HepG2 (cell line): ENCODE data around the gene EFCAB8. TPM values are rescaled to one million over a fixed set of nuclear protein-coding genes. Genes with fewer than 3 reads are reported as not detected.

Source experiments
- ATAC-seq: fragments of 200-7000 bp; cut with Tn5 transposase; 3 replicates; pipeline ENCODE4 v1.9.1; 2020; ENCODE audit warnings: mild to moderate bottlenecking, moderate library complexity
- BruUV-seq: library from RNA; stranded (reverse); fragments of 400-500 nt; replicated peaks from 2 replicates; lab custom pipeline; 2021; lab: Mats Ljungman, UMichigan
- CTCF ChIA-PET: fragments of 300-600 bp; formaldehyde crosslinking; extraction: SDS; loops from one replicate; lab custom pipeline; 2021; ENCODE audit warnings: low total read pairs, inconsistent platforms, low intra/inter-chr PET ratio; lab: Yijun Ruan, JAX
- POLR2A ChIA-PET: fragments of 350-600 bp; sonication (Branson Sonifier 250); formaldehyde crosslinking; loops from one replicate; lab custom pipeline; 2020; ENCODE audit warnings: antibody characterized with exemption, inconsistent platforms; lab: Yijun Ruan, JAX
- DNase-seq: peaks from one replicate; pipeline ENCODE4 v3.0.0-alpha.2; 2015; ENCODE audit warnings: low spot score
- FAIRE-seq: peaks from 3 replicates; lab custom pipeline; 2011; peaks lifted over from hg19 to GRCh38; lab: Jason Lieb, UNC
- H2AFZ ChIP-seq: one replicate; pipeline ENCODE4 v1.6.1; 2011; ENCODE audit warnings: low read length, inconsistent platforms
- H3K27ac ChIP-seq: fragments of 300-600 bp; 3 replicates; pipeline ENCODE4 v1.8.0; 2011; ENCODE audit warnings: mixed run types, mild to moderate bottlenecking, mixed read lengths, low read length, inconsistent platforms; ENCODE audit not compliant: insufficient read depth; ENCODE audit errors: extremely low read length
- H3K27me3 ChIP-seq, 2 experiments: fragments of 200-600 bp in 1 of 2; 2 replicates in 1 of 2; 3 replicates in 1 of 2; pipeline versions ENCODE4 v1.6.0 to v1.8.0; 2011; ENCODE audit warnings: low read length in 2 of 2, mild to moderate bottlenecking in 2 of 2, moderate library complexity in 2 of 2, inconsistent platforms in 1 of 2; ENCODE audit not compliant: insufficient read depth in 2 of 2, control insufficient read depth in 1 of 2
- H3K36me3 ChIP-seq, 2 experiments: fragments of 200-600 bp in 1 of 2; replicated peaks in 1 of 2; 2 replicates in 1 of 2; 3 replicates in 1 of 2; pipeline versions ENCODE4 v1.5.1 to v1.8.0; 2011; ENCODE audit warnings: low read length in 2 of 2, inconsistent platforms in 1 of 2; ENCODE audit not compliant: insufficient read depth in 2 of 2, control insufficient read depth in 1 of 2
- H3K4me1 ChIP-seq: 2 replicates; pipeline ENCODE4 v1.5.1; 2012; ENCODE audit warnings: low read length, inconsistent platforms; ENCODE audit not compliant: insufficient read depth
- H3K4me2 ChIP-seq: 2 replicates; pipeline ENCODE4 v1.6.0; 2011; ENCODE audit warnings: low read depth, low read length, inconsistent platforms
- H3K4me3 ChIP-seq, 3 experiments: fragments of 200-600 bp in 1 of 3; sonication (generic), shearing (Covaris generic) in 1 of 3; replicated peaks in 1 of 3; 2 replicates each; pipeline ENCODE4 v1.5.1; 2011 to 2016; ENCODE audit warnings: low read length in 3 of 3, inconsistent platforms in 2 of 3, low read depth in 2 of 3, mild to moderate bottlenecking in 2 of 3, control low read depth in 1 of 3, mixed read lengths in 1 of 3; ENCODE audit not compliant: insufficient read depth in 1 of 3
- H3K79me2 ChIP-seq: one replicate; pipeline ENCODE4 v1.6.1; 2011; ENCODE audit warnings: low read length, inconsistent platforms; ENCODE audit not compliant: insufficient read depth
- H3K9ac ChIP-seq: 2 replicates; pipeline ENCODE4 v1.6.0; 2011; ENCODE audit warnings: mild to moderate bottlenecking, low read depth, low read length, inconsistent platforms; ENCODE audit not compliant: insufficient read depth
- H3K9me3 ChIP-seq: 2 replicates; pipeline ENCODE4 v1.5.1; 2012; ENCODE audit warnings: mild to moderate bottlenecking, low read length
- H4K20me1 ChIP-seq: 2 replicates; pipeline ENCODE4 v1.6.0; 2011; ENCODE audit warnings: inconsistent platforms, mild to moderate bottlenecking, low read length, moderate library complexity; ENCODE audit not compliant: insufficient read depth
- ELF4 ChIP-seq: sonication (generic); formaldehyde crosslinking; IDR thresholded peaks from 2 replicates; pipeline ENCODE4 v1.5.0; 2020; ENCODE audit warnings: missing genetic modification reagents, mild to moderate bottlenecking, moderate library complexity, borderline replicate concordance
- NFE2L1 ChIP-seq: sonication (generic); formaldehyde crosslinking; IDR thresholded peaks from 2 replicates; pipeline ENCODE4 v1.4.0; 2020; ENCODE audit warnings: missing genetic modification reagents, mild to moderate bottlenecking, borderline replicate concordance
- ZNF282 ChIP-seq: fragments of 450-650 bp; IDR thresholded peaks from 2 replicates; pipeline ENCODE4 v1.6.1; 2018; ENCODE audit not compliant: partially characterized antibody
- ZNF574 ChIP-seq: sonication (generic); formaldehyde crosslinking; IDR thresholded peaks from 2 replicates; pipeline ENCODE4 v1.4.0; 2020; ENCODE audit warnings: missing genetic modification reagents
- ZNF629 ChIP-seq: sonication (generic); formaldehyde crosslinking; conservative IDR thresholded peaks from 2 replicates; pipeline ENCODE4 v1.5.0; 2020; ENCODE audit warnings: missing genetic modification reagents
- WGBS: methylation state at CpG from one replicate; pipeline ENCODE4 v1.1.6; 2017; ENCODE audit warnings: low lambda C conversion rate; 5-methylcytosine and 5-hydroxymethylcytosine counted together
- in situ Hi-C: cut with HindIII; loops from 2 replicates; pipeline ENCODE4 v1.10.0; 2017; ENCODE audit warnings: low pct_unique_long_range_greater_than_20kb; ENCODE audit not compliant: extremely low pct_ligation_motif_present
- intact Hi-C: fragments of 100-400 bp; cut with micrococcal nuclease; formaldehyde crosslinking; loops from one replicate; pipeline ENCODE4 v1.10.0; 2022; ENCODE audit not compliant: unreplicated experiment
- polyA plus RNA-seq, 8 experiments: library from polyadenylated mRNA; depleted of rRNA in 3 of 8; stranded (reverse) in 7 of 8; unstranded in 1 of 8; fragments of >200 nt; fragmentation: Illumina TruSeq in 4 of 8; extraction: Trizol in 4 of 8; gene quantifications; 2 replicates each; pipeline versions ENCODE4 v1.2.1 to v1.2.3, GENCODE V29; 2011 to 2016; ENCODE audit warnings: low read depth in 4 of 8, missing spikeins in 1 of 8, mixed read lengths in 1 of 8; ENCODE audit not compliant: insufficient read depth in 1 of 8
- total RNA-seq, 5 experiments: library from RNA; depleted of rRNA; stranded (reverse); fragments of >200 nt; fragmentation: Illumina TruSeq; extraction: Trizol; gene quantifications; 2 replicates each; pipeline ENCODE4 v1.2.3, GENCODE V29; 2016; ENCODE audit warnings: low read depth in 1 of 5

EFCAB8 gene
- total and polyA plus RNA-seq, 2 of the 13 experiments (the other 11 are each of a cell fraction or from before 2014, with no cell fraction given) = 0.15 to 0.22 TPM

- in situ Hi-C loops = no loop called here
- CTCF ChIA-PET = no interaction called here
- no TSS peak for BruUV-seq
- TF ChIP-seq ZNF282 (no peak), ELF4 (CRISPR knock-in tag) (no peak), NFE2L1 (CRISPR knock-in tag) (no peak), ZNF574 (0 out of 2 replicates have a peak, but pooled peaks have one; percentile 29), ZNF629 (CRISPR knock-in tag) (peak; percentile 76)
- TF ChIP-seq, all 625 proteins: peak for 2
- H3K4me2 ChIP-seq = no peak overlapping the region
- no peak overlapping the region for H3K9ac ChIP-seq
- FAIRE-seq (no peak), ATAC-seq (no peak), DNase-seq (no peak)
- H4K20me1 ChIP-seq = no peaks in the 10 kb centered on the region
- POLR2A ChIA-PET = no interaction called here
- no peaks in the 10 kb centered on the region for H3K36me3 ChIP-seq
- H3K27me3 ChIP-seq = peaks cover 6 to 61% of the 10 kb centered on the region in 2 experiments
- no peaks in the 10 kb centered on the region for H3K9me3 ChIP-seq
- peaks cover 27% of the 10 kb centered on the region for H3K4me1 ChIP-seq
- H3K4me3 ChIP-seq = no peak overlapping the region
- no peaks in the 10 kb centered on the region for H3K79me2 ChIP-seq
- H2AFZ ChIP-seq = no peak overlapping the region
- intact Hi-C loops = no loop called here
- no peak overlapping the region for H3K27ac ChIP-seq
- 47% methylated on average over 12 of the region's 12 CpGs for WGBS
Observed at GRCh38 chr20:32983459-32984112, 124.9 kb downstream of the EFCAB8 start.
